Measurements from ENCODE around the gene CIT.
"Not testable (repeated sequence)": the region's sequence is repeated elsewhere in the genome, so short reads cannot be mapped to it uniquely, and the experiment has no call there.

CIT gene, protein sequence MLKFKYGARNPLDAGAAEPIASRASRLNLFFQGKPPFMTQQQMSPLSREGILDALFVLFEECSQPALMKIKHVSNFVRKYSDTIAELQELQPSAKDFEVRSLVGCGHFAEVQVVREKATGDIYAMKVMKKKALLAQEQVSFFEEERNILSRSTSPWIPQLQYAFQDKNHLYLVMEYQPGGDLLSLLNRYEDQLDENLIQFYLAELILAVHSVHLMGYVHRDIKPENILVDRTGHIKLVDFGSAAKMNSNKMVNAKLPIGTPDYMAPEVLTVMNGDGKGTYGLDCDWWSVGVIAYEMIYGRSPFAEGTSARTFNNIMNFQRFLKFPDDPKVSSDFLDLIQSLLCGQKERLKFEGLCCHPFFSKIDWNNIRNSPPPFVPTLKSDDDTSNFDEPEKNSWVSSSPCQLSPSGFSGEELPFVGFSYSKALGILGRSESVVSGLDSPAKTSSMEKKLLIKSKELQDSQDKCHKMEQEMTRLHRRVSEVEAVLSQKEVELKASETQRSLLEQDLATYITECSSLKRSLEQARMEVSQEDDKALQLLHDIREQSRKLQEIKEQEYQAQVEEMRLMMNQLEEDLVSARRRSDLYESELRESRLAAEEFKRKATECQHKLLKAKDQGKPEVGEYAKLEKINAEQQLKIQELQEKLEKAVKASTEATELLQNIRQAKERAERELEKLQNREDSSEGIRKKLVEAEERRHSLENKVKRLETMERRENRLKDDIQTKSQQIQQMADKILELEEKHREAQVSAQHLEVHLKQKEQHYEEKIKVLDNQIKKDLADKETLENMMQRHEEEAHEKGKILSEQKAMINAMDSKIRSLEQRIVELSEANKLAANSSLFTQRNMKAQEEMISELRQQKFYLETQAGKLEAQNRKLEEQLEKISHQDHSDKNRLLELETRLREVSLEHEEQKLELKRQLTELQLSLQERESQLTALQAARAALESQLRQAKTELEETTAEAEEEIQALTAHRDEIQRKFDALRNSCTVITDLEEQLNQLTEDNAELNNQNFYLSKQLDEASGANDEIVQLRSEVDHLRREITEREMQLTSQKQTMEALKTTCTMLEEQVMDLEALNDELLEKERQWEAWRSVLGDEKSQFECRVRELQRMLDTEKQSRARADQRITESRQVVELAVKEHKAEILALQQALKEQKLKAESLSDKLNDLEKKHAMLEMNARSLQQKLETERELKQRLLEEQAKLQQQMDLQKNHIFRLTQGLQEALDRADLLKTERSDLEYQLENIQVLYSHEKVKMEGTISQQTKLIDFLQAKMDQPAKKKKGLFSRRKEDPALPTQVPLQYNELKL (N-terminal part only)

DNA sequence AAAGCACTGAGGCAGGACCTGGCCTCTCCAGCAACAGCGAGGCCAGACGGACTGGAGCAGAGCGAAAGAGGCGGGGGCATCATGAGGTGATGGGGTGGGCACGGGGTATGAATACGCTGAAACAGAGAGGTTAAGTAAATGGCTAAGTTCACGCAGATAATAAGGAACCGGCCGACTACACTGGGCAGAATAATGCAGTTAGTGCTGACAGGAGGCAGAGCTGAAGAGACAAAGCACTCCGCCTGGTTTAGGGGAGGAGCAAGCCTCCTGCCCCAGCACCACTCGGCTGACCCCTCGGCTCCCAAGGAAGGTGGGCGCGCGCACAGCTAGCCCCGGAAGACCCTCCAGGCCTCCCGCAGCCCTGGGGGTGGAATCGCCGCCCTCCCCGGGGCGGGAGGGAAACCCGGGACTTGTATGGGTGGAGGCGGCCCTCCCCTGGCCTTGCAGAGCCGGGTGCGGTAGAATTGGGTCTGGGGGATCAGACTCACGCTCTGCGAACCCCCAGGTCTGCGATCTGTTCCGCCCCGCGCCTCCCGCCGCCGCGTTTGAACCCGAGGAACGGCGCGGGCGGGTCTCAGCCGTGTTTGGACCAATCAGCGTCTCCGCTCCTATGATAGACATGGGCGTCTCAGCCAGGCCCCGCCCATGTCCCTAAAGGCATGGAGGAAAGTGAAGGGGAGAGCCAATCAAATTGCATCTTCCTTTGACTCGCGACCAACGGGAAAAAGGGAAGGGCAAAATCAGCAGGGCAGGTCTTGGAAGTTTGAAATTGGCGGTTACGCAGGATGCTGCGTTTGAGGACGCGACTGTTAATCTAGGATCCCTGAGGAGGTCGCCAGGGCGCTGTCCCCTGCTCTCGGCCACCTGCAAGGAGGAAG lies at the start of gene CIT:
Gene CIT, minus strand, starts transcription at position 560 of the 878 bp plus-strand sequence. CDS start 1,152 bp downstream, outside the sequence.
- peak; percentile 83 for DNase-seq (ENCODE audit: low read depth)

- DNase-seq (ENCODE audit: low read depth): no peak
Measured at GRCh38 chr12:119925269-119925668, 48.1 kb upstream of the CIT start.

GRCh38 chr12:119920064-119920463 lies 42.9 kb upstream of the CIT start:
- DNase-seq (ENCODE audit: low read depth): no peak

- no peak for DNase-seq (ENCODE audit: low read depth)
Measured at GRCh38 chr12:119915894-119916510, 38.9 kb upstream of the CIT start.

GRCh38 chr12:119914666-119915065 lies 37.5 kb upstream of the CIT start:
- DNase-seq (ENCODE audit: low read depth): no peak

DNA sequence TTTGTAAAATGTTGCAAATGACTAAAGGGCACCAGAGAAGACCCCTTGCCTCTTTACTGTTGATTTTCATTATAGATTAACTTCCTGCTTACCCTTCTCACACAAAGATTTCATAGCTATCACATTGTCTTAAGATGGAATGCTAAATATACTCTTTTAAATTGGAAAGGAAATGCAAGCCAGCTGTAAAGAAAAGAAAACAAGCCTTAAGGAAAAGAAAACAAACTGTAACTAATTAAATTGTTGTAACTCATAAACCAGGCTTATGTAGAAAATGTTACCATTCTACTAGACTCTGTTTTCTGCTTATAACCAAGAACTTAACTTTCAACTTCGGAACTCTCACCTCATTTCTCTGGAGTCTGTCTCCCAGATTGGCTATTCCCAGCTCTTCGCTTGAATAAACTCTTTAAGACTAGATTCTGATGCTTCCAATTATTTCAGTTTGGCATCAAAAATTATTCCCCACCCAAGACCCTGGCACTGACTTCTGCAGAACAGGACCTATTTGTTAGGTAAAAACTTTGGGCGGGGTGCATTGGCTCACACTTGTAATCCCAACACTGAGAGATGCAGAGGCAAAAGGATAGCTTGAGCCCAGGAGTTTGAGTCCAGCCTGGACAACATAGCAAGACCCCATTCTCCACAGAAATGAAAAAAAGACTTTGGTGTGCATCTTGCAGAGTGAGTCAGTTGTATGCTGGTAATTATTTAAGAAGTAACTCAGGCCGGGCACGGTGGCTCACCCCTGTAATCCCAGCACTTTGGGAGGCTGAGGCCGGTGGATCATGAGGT lies 36.6 kb upstream of the CIT start:
- DNase-seq (ENCODE audit: low read depth): no peak

DNA sequence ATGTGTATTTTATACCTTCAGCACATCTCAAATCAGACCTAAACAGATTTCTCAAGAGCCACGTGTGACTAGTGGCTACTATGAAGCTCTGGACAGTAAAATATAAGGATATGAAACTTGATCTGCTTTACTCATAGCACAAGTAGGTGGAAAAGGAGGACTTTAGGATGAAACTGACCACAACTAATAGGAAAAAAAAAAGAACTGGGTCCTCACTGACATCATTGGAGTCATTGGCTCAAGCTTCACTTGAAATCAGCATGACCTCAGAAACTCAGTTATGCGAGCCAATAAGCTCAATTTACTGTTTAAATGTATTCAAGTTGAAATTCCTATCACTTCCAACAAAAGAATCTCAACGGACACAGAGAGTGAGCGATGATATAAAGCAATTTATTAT lies 34.1 kb upstream of the CIT start:
- peak; percentile 61 for DNase-seq (ENCODE audit: low read depth)

DNA sequence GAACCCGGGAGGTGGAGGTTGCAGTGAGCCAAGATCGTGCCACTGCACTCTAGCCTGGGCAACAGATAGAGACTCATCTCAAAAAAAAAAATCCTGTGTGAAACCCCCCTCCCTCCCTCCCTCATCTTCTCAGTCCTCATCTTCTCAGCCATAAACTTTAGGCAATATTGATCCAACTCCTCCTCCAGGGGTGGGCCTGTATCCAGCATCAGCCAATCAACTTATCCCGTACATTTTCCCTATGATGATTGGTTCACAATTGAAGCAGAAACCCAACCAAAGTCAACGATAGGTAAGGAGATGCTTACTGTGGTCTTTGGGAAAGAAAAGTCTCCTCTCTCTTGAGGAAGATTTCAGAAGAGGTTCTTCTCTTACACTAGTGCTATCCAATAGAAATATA lies 33.5 kb upstream of the CIT start:
- DNase-seq (ENCODE audit: low read depth): no peak

DNA sequence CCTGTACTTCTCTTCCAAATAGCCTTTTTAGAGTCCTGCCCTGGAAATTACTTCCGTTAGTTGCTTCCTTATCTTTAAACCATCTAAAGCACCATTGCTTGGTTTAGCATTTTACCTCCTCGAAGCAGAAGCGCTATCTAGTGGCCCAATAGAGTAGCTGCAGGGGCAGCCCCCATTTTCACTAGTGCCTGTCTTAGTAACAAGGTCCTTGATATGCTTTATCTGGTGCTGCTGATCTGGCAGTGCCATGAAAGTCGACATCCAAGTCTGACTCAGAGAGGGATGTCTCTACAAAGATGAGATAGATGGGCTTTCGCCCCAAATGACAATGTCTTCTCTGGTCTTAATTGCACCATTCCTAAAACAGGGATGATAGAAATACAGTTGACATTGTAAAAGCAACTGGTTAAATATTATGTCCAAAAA lies 25.0 kb upstream of the CIT start:
- DNase-seq (ENCODE audit: low read depth): peak; percentile 51

GRCh38 chr12:119901670-119902069 lies 24.6 kb upstream of the CIT start:
- no peak for DNase-seq (ENCODE audit: low read depth)

- no peak for DNase-seq (ENCODE audit: low read depth)
Measured at GRCh38 chr12:119894916-119895315, 17.8 kb upstream of the CIT start.

- DNase-seq (ENCODE audit: low read depth): not testable (repeated sequence)
Measured at GRCh38 chr12:119892611-119893010, 15.5 kb upstream of the CIT start.

GRCh38 chr12:119885549-119885948 lies 8.4 kb upstream of the CIT start:
- no peak for DNase-seq (ENCODE audit: low read depth)

GRCh38 chr12:119883791-119884190 lies 6.7 kb upstream of the CIT start:
- not testable (repeated sequence) for DNase-seq (ENCODE audit: low read depth)

- DNase-seq (ENCODE audit: low read depth): no peak
Measured at GRCh38 chr12:119883237-119883636, 6.1 kb upstream of the CIT start.

DNA sequence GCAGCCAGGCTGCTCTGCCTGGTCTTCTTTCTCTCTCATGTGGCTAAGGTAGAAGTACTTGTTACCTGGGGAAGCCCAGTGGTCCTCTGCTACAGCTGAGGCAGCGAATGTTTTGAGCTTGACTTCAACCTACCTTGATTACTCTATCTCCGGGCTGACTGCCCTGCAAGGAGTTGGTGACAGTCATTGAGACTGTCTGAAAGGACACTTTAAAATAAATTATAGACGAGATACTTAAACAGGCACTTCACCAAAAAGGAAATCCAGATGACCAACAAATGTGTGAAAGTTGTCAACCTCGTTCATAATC lies 474 bp upstream of the CIT start:
- no peak for DNase-seq (ENCODE audit: low read depth)

DNA sequence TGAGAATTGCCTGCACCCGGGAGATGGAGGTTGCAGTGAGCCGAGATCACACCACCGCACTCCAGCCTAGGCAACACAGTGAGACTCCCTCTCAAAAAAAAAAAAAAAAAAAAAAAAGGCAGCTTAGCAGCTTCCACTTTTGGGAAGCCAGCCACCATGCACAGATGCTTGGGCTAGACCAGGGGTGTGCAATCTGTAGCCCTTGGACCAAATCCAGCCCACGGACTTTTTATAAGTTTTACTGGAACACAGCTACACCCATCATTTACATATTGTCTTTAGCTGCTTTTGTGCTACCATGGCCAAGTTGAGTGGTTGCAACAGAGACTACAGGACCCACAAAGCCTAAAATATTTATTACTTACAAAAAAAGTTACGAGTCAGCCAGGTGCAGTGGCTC lies 6.7 kb downstream of the CIT start:
- no peak for DNase-seq (ENCODE audit: low read depth)

- DNase-seq (ENCODE audit: low read depth): peak; percentile 72
Measured at GRCh38 chr12:119869720-119870119, 7.4 kb downstream of the CIT start.

DNA sequence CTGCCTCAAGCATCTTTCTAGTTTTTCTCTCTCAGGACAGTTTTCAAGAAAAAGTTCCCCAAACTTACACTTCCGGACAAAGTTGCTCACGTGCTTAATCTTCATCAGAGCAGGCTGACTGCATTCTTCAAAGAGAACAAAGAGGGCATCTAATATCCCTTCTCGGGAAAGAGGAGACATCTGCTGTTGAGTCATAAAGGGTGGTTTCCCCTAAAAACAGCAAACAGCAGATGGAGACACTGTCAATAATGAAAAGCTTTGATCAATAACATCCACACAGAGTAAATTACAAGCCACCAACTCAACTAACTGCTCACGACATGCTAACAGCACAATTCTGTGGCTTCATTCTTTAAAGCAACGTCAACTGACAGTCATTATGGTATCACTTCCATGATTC lies 8.1 kb downstream of the CIT start:
- DNase-seq (ENCODE audit: low read depth): no peak

- no peak for DNase-seq (ENCODE audit: low read depth)
Measured at GRCh38 chr12:119864591-119864990, 12.5 kb downstream of the CIT start.

Measured in non-pigmented ciliary epithelial cell (primary cell).